SK-N-MC (cell line): ENCODE results near the gene NALCN.

Source experiments
- EZH2 ChIP-seq: fragments of 200-600 bp; sonication (generic); IDR thresholded peaks from one replicate; pipeline ENCODE4 v1.6.1; 2017; ENCODE audit warnings: antibody characterized with exemption
- POLR2AphosphoS5 ChIP-seq: IDR thresholded peaks from 2 replicates; pipeline ENCODE4 v1.6.1; 2012; ENCODE audit warnings: mild to moderate bottlenecking, low read depth, low read length, borderline replicate concordance

DNA sequence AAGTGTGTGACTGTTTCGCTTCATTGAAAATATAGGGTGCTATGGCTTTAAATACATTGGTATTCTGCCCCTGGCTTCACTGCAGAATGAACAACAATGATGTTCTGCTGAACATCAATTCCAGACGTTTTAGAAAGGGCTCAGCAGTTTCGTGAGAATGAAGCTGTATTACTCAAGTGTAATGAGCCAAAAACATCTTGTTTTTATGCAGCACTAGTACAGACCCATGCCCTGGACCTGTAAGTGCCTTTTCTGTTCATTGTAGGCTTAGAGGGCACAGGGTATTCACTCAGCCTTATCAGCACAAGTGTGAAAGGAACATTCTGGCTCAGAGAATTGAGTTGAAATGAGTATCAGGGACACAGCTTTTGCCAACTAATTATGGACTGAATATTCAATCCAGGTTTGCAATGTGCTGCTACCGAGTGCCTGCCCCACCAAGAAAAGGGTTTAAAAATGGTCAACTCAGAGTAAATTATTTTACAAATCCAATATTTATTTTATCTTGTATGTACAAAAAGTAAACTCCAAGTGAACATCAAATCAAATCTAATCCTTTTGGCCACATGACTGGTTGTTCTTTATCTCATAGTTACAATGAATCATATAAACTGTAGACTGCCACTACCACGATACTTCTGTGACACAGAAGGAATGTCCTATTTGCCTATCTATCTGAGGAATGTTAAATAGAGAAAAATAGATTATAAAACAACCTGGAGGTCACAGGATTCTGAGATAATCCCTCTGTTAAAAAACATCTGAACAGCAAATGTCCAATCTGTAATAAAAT, 362.8 kb downstream of the NALCN start:
- TF ChIP-seq POLR2AphosphoS5 (no peak), EZH2 (no peak)
